HS-27A (cell line): Measurements from ENCODE around the gene FMN1.

Experiments used
- DNase-seq: peaks from one replicate; pipeline ENCODE4 v3.0.0-alpha.2; 2012; ENCODE audit warnings: low read depth, missing footprints

The FMN1 gene

GRCh38 chr15:33194704-33195670, at the start of gene FMN1:
Gene FMN1, minus strand, starts transcription at chr15:33194714. Its CDS starts 39,800 bp downstream, at chr15:33154914.
- DNase-seq, result peak; percentile 62

- peak; percentile 31 for DNase-seq
Measured at GRCh38 chr15:33243869-33244268, 49.4 kb upstream of the FMN1 start.

GRCh38 chr15:33243393-33243792, 48.9 kb upstream of the FMN1 start:
- peak; percentile 39 for DNase-seq

GRCh38 chr15:33242669-33243191, 48.2 kb upstream of the FMN1 start:
- DNase-seq, result peak; percentile 39

GRCh38 chr15:33242165-33242564, 47.7 kb upstream of the FMN1 start:
- DNase-seq, result peak; percentile 52

GRCh38 chr15:33236841-33237509, 42.5 kb upstream of the FMN1 start:
- no peak for DNase-seq

- no peak for DNase-seq
Measured at GRCh38 chr15:33234020-33234461, 39.5 kb upstream of the FMN1 start.

- no peak for DNase-seq
Measured at GRCh38 chr15:33226559-33227181, 32.2 kb upstream of the FMN1 start.

- DNase-seq, result no peak
Measured at GRCh38 chr15:33218071-33218491, 23.6 kb upstream of the FMN1 start.

GRCh38 chr15:33215941-33216872, 21.7 kb upstream of the FMN1 start:
- no peak for DNase-seq

- no peak for DNase-seq
Measured at GRCh38 chr15:33211176-33211808, 16.8 kb upstream of the FMN1 start.

GRCh38 chr15:33209575-33210481, 15.3 kb upstream of the FMN1 start:
- no peak for DNase-seq

- DNase-seq, result no peak
Measured at GRCh38 chr15:33207646-33208045, 13.1 kb upstream of the FMN1 start.

- DNase-seq, result no peak
Measured at GRCh38 chr15:33206366-33206765, 11.9 kb upstream of the FMN1 start.

GRCh38 chr15:33204926-33205325, 10.4 kb upstream of the FMN1 start:
- no peak for DNase-seq

- DNase-seq, result no peak
Measured at GRCh38 chr15:33204087-33204486, 9.6 kb upstream of the FMN1 start.

- DNase-seq, result no peak
Measured at GRCh38 chr15:33201491-33202231, 7.1 kb upstream of the FMN1 start.

GRCh38 chr15:33200903-33201302, 6.4 kb upstream of the FMN1 start:
- no peak for DNase-seq

GRCh38 chr15:33200444-33200843, 5.9 kb upstream of the FMN1 start:
- DNase-seq, result no peak
